OCI-LY3 (cell line): Measurements from ENCODE around the gene LMTK2.

ENCODE experiments used
- H2AFZ ChIP-seq: fragments of 200-600, 300-600 bp; shearing (Covaris generic); 2 replicates; pipeline ENCODE4 v1.6.0; 2014; ENCODE audit warnings: antibody characterized with exemption, low read depth, low read length
- H3K27ac ChIP-seq: fragments of 200-600, 300-600 bp; sonication (generic); 2 replicates; pipeline ENCODE4 v1.5.1; 2014; ENCODE audit warnings: mild to moderate bottlenecking, low read length, moderate library complexity, mixed read lengths
- H3K27me3 ChIP-seq: fragments of 200-600, 300-600 bp; sonication (generic); 2 replicates; pipeline ENCODE4 v1.6.1; 2014; ENCODE audit warnings: low read depth, low read length, mixed read lengths
- H3K36me3 ChIP-seq: fragments of 200-600, 300-600 bp; sonication (generic); replicated peaks from 2 replicates; pipeline ENCODE3; 2014; ENCODE audit warnings: low read depth, low read length, mixed read lengths
- H3K4me1 ChIP-seq: fragments of 300-600, 200-600 bp; sonication (generic); 2 replicates; pipeline ENCODE4 v1.6.1; 2014; ENCODE audit warnings: low read length, mixed read lengths
- H3K4me2 ChIP-seq: fragments of 200-600, 300-600 bp; sonication (generic); 2 replicates; pipeline ENCODE4 v1.6.1; 2014; ENCODE audit warnings: low read length, mixed read lengths
- H3K4me3 ChIP-seq: fragments of 300-600, 200-600 bp; sonication (generic); 2 replicates; pipeline ENCODE4 v1.5.1; 2014; ENCODE audit warnings: antibody characterized with exemption, mild to moderate bottlenecking, low read length, moderate library complexity
- H3K79me2 ChIP-seq: fragments of 300-600, 200-600 bp; shearing (Covaris generic); 2 replicates; pipeline ENCODE4 v1.6.1; 2014; ENCODE audit warnings: mild to moderate bottlenecking, low read length, mixed read lengths
- H3K9ac ChIP-seq: fragments of 300-600, 200-600 bp; shearing (Covaris generic); 2 replicates; pipeline ENCODE4 v1.6.0; 2014; ENCODE audit warnings: mild to moderate bottlenecking, low read length, moderate library complexity
- H3K9me3 ChIP-seq: fragments of 200-600, 300-600 bp; shearing (Covaris generic); 2 replicates; pipeline ENCODE4 v1.6.1; 2014; ENCODE audit warnings: low read length, mixed read lengths; ENCODE audit not compliant: insufficient read depth
- H4K20me1 ChIP-seq: fragments of 200-600, 300-600 bp; sonication (generic); 2 replicates; pipeline ENCODE4 v1.6.1; 2016; ENCODE audit warnings: low read length, mixed read lengths; ENCODE audit not compliant: insufficient read depth
- CTCF ChIP-seq: fragments of 200-600, 300-600 bp; sonication (generic); IDR thresholded peaks from 2 replicates; pipeline ENCODE4 v1.5.1; 2014; ENCODE audit warnings: antibody characterized with exemption, low read length, low read depth
- EZH2phosphoT487 ChIP-seq: fragments of 200-600 bp; shearing (Covaris generic); IDR thresholded peaks from 2 replicates; pipeline ENCODE4 v1.6.1; 2018; ENCODE audit warnings: antibody characterized with exemption, mixed run types, low read depth

The LMTK2 gene

DNA sequence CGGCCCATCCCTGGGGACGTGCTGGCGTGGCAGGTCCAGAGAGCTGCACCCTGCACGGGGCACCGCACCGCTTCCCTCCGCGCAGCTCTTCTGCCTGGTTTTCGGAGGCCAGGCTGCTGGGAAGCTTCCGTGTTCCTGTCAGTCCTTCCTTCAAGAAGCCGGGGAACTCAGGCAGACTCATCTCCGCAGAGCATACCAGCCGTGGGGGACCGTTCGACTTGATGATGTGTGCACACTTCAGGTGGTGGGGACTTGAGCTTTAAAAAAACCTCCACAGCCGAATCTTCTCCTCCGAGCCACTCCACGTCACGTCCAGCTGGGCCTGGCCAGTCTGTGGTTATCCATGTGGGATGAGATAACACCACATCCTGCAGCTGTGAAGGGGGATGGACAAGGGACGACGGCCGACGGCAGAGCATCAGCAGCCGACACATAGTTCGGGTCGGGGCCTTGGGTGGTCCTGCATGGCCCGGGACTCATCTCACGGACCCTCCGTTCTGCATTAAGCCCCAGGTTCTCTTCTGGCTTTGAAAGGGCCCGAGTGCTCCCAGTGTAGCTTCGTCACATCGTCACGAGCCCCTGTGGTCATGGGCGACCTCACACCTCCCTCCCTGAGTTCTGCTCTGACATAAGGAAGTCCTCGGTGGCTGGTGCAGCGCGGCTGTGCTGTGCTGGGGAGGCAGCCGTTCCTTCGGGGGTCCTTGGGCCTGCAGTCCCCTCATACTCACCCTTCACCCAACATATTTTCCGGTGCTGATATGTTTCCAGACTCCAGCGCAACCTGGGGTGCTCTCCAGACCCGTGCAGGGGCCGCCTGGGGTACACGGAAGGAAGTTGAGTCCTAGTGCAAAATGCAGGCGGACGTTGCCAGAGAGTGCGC, 100.0 kb downstream of the LMTK2 start:
- H3K4me3 ChIP-seq: no peak overlapping the region
- H3K9me3 ChIP-seq: no peaks in the 10 kb centered on the region
- peaks cover 39% of the 10 kb centered on the region for H4K20me1 ChIP-seq
- H3K4me2 ChIP-seq: no peak overlapping the region
- H3K27me3 ChIP-seq: peaks cover 11% of the 10 kb centered on the region
- H3K9ac ChIP-seq: no peak overlapping the region
- H3K79me2 ChIP-seq: no peaks in the 10 kb centered on the region
- no peak overlapping the region for H3K27ac ChIP-seq
- H2AFZ ChIP-seq: no peak overlapping the region
- peaks cover 8% of the 10 kb centered on the region for H3K36me3 ChIP-seq
- H3K4me1 ChIP-seq: peaks cover 24% of the 10 kb centered on the region
- TF ChIP-seq EZH2phosphoT487 (no peak), CTCF (no peak)

DNA sequence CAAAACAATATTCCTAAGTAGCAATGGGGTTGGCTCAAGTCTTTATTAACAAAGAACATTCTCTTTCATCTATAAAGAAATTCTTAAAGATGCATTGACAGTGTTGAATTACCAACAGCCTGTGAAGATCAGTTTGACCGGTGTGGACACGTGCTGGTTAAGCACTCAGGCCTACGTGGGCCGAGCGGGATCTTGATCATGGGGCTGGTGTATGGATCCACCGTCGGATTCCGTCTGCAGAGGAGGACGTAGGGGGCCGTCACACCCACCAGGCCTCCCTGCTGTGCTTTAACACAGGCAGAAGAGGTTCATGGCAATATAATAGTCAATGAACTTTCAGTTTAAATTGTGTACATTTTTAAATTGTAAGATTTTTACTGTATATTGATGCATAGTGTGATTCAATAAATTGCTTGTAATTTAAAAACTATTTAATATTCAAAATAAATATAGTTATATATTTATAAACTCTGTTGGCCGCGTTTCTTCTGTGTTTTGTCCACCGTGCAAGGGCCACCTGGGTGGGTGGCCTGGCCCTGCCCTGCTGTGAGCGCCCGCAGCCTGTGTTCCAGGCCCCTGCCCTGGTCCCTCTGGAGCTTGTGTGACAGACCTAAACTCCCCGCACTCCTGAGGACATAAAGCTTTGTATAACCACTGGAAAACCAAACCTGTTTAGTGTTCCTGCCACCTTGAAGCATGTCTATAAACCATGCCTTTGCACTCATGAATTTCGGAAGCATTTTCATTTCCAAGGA, 102.7 kb downstream of the LMTK2 start:
- H3K9me3 ChIP-seq: no peaks in the 10 kb centered on the region
- no peak overlapping the region for H3K4me3 ChIP-seq
- no peaks in the 10 kb centered on the region for H3K4me1 ChIP-seq
- H3K9ac ChIP-seq: no peak overlapping the region
- H3K4me2 ChIP-seq: no peak overlapping the region
- peaks cover 19% of the 10 kb centered on the region; the same call in 1 of the 2 replicates for H4K20me1 ChIP-seq
- H3K79me2 ChIP-seq: no peaks in the 10 kb centered on the region
- no peak overlapping the region for H3K27ac ChIP-seq
- H3K27me3 ChIP-seq: peaks cover 8% of the 10 kb centered on the region; the same call in 1 of the 2 replicates
- peaks cover 8% of the 10 kb centered on the region for H3K36me3 ChIP-seq
- TF ChIP-seq EZH2phosphoT487 (no peak), CTCF (no peak)
- no peak overlapping the region for H2AFZ ChIP-seq

DNA sequence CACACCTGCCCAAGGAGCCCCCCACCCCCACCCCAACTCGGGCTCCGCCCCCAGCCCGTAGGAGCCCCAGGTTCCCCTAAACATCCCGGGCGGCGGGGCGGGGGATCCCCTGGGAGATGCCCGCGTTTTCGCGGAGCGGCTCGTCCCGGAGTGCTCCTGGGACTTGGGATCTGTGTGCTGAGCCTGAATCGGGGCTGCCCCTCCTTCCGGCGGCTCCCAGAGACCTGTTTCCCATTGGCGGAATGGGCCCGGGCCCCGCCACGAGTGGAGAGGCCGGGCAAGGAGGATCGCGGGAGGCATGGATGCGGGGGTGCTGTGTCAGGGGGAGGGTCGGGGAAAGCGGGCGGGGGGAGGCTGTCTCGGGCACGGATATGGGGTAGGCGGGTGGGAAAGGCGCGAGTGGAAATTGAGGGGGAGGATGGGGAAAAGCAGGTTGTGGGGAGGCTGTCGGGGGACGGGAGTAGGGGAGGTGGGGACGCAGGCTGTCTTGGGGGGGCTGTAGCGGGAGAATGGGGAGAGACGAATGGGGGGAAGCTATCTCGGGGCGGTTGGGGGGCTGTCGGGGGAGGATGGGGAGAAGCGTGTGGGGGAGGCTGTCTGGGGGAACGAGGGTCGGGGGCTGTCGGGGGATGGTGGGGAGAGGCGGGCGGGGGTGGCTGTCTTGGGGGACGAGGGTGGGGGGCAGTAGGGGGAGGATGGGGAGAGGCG, 104.0 kb downstream of the LMTK2 start:
- TF ChIP-seq EZH2phosphoT487 (no peak), CTCF (no peak)

More for the DNA sequence above, 104.0 kb downstream of the LMTK2 start:
- H3K4me1 ChIP-seq: no peaks in the 10 kb centered on the region
- peaks cover 6% of the 10 kb centered on the region for H3K36me3 ChIP-seq
- 0 out of 2 replicates have a peak, but pooled peaks cover 10% of the 10 kb centered on the region for H4K20me1 ChIP-seq
- no peaks in the 10 kb centered on the region for H3K9me3 ChIP-seq
- no peak overlapping the region for H3K9ac ChIP-seq
- peaks cover 5% of the 10 kb centered on the region; the same call in 1 of the 2 replicates for H3K27me3 ChIP-seq
- no peak overlapping the region for H2AFZ ChIP-seq
- H3K4me3 ChIP-seq: peak overlapping the region; percentile 33; the same call in 1 of the 2 replicates
- H3K27ac ChIP-seq: no peak overlapping the region
- no peaks in the 10 kb centered on the region for H3K79me2 ChIP-seq
- peak overlapping the region; percentile 10; the same call in 1 of the 2 replicates for H3K4me2 ChIP-seq
